Measurements from ENCODE around the gene RTKN.
A peak's percentile ranks its signal among the peaks of the same experiment; 100 is the strongest.
"Not testable (repeated sequence)": the region's sequence is repeated elsewhere in the genome, so short reads cannot be mapped to it uniquely, and the experiment has no call there.

Gene RTKN

DNA sequence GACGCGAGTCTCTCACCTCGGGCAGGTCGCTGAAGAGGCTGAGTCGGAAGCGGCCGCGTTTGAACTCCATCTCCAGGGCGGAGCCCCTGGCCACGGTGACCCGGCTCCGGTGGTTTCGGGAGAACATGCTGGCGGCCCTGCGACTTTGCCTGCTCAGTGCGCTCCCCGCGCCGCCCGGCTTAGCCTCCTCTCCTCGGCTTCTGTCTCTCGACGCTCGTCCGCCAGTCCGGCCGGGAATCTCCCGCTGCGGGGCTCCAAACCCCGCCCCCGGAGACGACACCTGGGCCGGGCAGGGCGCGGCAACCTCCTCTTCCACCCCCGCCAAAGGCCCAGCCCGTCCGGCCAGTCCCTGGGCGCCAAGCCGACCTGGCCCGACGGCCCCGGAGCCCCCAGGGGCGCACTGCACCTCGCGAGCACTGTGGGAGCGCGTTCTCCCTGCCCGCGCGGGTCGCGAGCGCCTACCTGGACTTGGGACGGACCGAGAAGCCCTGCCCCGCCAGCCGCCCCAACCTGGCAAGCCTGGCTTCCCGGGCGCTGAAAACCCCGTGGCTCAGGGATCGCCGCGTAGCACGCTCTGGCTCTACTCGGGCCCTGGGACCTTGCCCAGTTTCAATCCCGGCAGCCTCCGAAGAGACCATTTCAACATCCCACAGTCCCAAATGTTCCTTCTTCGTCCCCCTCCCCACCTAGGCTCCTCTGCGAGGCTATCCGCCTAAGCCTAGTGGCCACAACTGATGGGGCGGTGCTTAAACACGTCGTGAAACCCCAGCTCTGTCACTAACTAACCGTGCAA lies at the start of gene RTKN:
Gene RTKN, minus strand, starts transcription at position 248 of the 793 bp plus-strand sequence. Its CDS starts 121 bp downstream, at position 127.
- DNase-seq, result peak; percentile 67

- DNase-seq, result no peak
Observed at GRCh38 chr2:74489906-74490305, 48.2 kb upstream of the RTKN start.

DNA sequence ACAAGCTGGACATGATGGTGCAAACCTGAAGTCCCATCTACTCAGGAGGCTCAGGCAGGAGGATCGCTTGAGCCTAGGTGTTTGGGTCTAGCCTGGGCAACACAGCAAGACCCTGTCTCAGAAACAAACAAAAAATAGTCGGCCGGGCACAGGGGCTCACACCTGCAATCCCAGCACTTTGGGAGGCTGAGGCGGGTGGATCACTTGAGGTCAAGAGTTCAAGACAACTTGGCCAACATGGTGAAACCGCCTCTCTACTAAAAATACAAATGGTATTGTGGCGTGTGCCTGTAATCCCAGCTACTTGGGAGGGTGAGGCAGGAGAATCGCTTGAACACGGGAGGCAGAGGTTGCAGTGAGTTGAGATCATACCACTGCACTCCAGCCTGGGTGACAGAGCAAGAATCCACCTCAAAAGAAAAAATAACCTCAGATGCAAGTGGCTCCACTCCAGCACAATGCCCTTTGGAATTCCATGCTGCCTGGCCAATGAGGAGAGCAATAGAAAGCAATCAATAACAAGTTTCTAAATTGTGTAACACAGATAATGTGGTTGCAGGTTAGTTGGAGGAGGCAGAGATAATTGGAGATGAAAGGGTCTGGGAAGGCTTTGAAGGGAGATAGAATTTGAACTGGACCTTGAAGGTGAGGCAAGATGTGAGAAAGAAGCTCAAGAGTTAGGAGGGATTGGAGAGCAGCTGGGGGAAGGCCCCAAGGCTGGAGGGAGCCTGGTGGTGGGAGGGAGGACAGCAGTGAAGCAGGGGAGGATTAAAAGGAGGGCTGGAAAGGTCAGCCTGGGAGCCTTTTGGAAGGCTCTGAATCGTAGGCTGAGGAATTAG lies 47.1 kb upstream of the RTKN start:
- no peak for DNase-seq

- no peak for DNase-seq
Observed at GRCh38 chr2:74486141-74486540, 44.4 kb upstream of the RTKN start.

DNA sequence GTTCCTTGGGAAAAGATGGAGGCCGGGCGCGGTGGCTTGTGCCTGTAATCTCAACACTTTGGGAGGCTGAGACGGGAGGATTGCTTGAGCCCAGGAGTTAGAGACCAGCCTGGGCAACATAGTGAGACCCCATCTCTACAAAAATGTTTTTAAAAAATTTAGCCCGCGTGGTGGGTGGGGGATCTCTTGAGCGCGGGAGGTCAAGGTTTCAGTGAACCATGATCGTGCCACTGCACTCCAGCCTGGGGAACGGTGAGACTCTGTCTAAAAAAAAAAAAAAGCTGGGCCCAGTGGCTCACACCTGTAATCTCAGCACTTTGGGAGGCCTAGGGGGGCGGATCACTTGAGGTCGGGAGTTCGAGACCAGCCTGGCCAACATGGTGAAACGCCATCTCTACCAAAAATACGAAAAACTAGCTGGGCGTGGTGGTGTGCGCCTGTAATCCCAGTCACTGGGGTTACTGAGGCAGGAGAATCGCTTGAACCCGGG lies 42.0 kb upstream of the RTKN start:
- DNase-seq, result not testable (repeated sequence)

DNA sequence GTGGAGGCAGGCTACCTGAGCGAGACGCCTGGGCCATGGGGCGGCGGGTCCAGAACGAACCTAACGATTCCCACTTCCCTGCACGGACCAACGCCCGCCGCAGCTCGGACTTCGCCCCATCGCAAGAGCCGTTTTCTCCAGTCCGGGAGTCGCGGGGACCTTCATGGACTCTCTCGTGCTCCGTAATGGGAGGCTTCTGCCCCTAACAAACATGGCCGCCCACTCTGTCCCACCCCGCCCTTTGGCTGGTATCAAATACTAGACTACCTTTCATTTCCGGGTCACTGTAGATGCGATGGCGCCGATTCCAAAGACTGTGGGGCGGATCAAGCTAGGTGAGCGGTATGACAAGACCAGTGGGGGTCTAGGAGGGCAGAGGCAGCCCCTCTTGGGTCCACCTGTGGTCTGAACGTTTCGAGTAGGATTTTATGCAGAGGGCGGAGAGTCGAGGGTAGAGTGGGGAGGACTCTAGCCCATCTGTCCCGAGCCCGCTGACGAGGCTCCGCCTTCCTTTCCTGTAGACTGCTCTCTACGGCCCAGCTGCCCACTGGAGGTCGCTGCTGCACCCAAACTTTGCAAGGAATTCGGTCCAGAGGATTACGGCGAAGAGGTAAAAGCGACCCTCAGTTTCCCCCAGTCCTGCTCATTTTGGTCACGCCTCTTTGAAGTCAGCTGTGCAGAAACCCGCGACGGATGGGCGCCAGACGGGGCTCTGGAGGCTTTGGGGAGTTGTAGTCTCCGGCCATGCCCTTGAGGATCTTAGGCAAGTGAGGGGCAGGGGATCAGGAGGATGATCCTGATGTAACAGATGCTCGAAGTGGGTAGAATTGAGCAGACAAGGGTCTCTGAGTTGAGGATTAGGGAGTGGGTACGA lies 41.3 kb upstream of the RTKN start, which contains the start of the genes CCDC142 and TTC31:
Gene CCDC142, minus strand, starts transcription at position 198 of the 874 bp plus-strand sequence. Its CDS starts 161 bp downstream, at position 37.
Gene TTC31, plus strand, starts transcription at position 281 of the 874 bp plus-strand sequence. Its CDS starts 15 bp downstream, at position 296.
- peak; percentile 96 for DNase-seq

DNA sequence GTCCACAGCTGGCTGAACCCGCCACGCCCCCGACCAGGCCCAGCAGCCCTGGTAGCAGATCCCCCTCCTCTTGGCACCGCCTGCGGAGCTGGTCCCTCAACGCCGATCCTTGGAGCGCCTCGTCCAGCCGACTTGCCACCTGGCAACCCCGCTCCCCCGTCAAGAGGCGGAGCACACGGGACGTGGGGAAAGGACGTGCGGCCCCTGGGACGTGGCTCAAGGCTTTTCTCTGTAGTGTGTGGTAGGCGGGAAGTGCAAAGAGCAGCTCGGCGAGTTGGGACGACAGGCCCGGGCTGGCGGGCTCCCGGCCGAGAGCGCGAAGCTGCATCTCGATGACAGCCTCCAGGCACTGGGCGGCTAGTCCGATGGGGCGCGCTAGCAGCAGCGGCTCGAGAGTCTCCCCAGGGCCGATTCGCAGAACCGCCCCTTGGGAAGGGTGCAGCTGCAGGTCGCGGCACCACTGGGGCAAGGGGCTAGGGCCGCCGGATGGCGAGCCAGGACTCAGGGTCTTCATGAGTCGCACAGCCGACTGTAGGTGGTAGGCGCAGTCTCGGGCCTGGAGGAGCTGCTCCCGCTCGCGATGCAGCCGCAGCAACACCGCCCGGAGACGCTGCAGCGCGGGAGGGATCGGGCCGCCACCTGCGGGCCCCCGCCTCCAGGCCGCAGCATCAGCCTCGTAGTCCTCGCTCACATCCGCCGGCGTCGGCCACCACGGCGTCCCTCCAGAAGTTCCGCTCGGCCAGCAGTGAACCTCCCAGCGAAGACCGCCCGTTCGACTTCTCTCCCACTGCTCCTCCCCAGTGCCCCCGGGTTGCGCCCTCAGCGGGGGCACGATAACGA lies 40.4 kb upstream of the RTKN start:
- DNase-seq, result peak; percentile 84

GRCh38 chr2:74481431-74481830 lies 39.7 kb upstream of the RTKN start:
- DNase-seq, result no peak

DNA sequence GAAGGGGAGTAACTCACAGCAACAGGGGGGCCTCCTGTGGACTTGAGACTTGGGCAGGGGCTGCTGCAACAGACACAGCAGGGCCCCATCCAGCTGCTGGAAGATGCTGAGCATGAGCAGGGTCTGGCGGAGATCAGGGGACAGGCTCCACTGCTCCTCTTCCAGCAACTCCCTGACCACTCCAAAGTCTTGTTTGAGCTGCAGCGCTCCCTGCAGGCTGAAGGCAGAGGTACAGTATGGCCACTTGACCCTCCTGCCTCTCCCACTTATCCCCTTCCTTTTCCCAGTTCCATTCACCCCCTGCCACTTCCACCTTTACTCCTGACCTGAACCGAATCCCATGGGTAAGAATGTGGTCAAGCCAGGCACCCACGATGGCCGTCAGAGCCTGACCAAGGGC lies 33.2 kb upstream of the RTKN start:
- DNase-seq, result no peak

- no peak for DNase-seq
Observed at GRCh38 chr2:74474481-74474880, 32.7 kb upstream of the RTKN start.

DNA sequence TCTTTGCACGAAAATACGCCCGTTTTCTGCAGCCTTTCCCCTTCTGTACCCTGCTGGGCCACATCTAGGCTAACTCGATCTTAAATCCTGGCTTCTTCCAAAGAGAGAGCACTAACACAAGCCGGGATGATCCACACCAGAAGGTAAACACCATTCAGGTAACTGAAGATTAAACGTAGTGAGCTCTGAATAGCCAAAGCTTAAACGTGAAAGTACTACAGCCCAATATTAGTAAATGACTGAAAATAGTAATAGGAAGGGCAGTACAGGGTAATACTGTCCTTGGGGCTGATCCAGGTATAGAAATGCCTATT lies 31.2 kb upstream of the RTKN start:
- no peak for DNase-seq

GRCh38 chr2:74472086-74472944 lies 30.6 kb upstream of the RTKN start, which contains the start of gene MRPL53:
MRPL53 (minus strand) TSS chr2:74472680; CDS start chr2:74472660, 20 bp downstream.
- peak; percentile 98 for DNase-seq

DNA sequence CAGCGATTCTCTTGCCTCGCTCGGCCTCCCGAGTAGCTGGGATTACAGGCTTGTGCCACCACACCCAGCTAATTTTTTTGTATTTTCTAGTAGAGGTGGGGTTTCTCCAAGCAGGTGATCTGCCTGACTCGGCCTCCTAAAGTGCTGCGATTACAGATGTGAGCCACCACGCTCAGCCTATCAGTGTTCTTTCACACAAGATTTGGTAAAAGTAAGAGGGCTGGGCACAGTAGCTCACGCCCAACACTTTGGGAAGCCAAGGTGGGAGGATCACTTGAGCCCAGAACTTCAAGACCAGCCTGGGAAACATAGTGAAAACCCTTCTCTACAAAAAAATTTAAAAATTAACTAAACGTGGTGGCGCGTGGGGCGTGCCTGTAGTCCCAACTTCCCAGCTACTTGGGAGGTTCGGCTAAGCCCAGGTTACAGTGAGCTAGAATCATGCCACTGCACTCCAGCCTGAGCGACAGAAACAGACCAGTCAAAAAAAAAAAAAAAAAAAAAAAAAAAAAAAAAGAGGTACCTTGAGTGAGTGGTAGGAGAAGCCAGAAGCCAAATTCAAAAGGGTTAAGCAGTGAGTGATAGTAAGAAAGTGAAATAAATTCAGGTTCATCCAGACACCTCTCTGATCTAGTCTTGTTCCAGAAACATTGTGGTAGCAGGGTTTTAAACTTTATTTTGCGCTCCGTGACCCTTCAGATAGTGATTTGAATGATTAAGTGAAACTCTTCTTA lies 29.8 kb upstream of the RTKN start:
- DNase-seq, result no peak

- not testable (repeated sequence) for DNase-seq
Observed at GRCh38 chr2:74470742-74471141, 29.0 kb upstream of the RTKN start.

DNA sequence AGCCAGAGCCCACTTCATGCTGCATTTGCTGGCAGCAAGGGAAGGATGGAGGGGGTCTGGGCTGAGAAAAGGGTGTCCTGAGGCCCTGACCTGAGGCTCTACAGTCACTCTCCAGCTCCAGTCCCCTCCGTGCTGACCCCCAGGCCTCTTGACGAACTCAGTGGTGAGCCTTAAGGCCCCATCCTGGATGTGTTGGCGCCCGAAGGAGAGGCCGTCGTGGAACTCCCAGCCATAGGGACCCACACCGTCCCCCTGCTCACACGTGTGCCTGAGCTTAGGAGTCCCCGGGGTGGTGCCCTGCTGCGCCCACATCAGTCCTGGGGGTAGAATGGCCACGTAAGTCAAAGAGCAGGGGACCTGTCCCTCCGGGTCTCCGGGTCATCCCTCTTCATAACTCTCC lies 22.7 kb upstream of the RTKN start:
- DNase-seq, result no peak

- DNase-seq, result no peak
Observed at GRCh38 chr2:74462786-74463105, 21.0 kb upstream of the RTKN start.

- no peak for DNase-seq
Observed at GRCh38 chr2:74462054-74462785, 20.5 kb upstream of the RTKN start.

GRCh38 chr2:74461187-74462053 lies 19.7 kb upstream of the RTKN start:
- DNase-seq, result no peak

Measured in activated effector memory CD4-positive, alpha-beta T cell treated with anti-CD3 and anti-CD28 coated beads, Interleukin-2, amount 50 U/mL, for 16 hours (primary cell).